Left forelimb (tissue), 1 donor: ENCODE data around the gene TMX4.
"Not testable (repeated sequence)": the region's sequence is repeated elsewhere in the genome, so short reads cannot be mapped to it uniquely, and the experiment has no call there.

Experiments
- DNase-seq: peaks from one replicate; pipeline ENCODE4 v3.0.0-alpha.2; 2018; ENCODE audit warnings: low spot score

The TMX4 gene

GRCh38 chr20:7967199-7967844, 52.2 kb downstream of the TMX4 start:
- no peak for DNase-seq

GRCh38 chr20:7966176-7966575, 53.4 kb downstream of the TMX4 start:
- DNase-seq: no peak

GRCh38 chr20:7959484-7959883, 60.1 kb downstream of the TMX4 start:
- no peak for DNase-seq

GRCh38 chr20:7956561-7956960, 63.0 kb downstream of the TMX4 start:
- not testable (repeated sequence) for DNase-seq

GRCh38 chr20:7950387-7950786, 69.2 kb downstream of the TMX4 start:
- no peak for DNase-seq

GRCh38 chr20:7943891-7944290, 75.7 kb downstream of the TMX4 start:
- DNase-seq: no peak

- no peak for DNase-seq
These were observed 79.2 kb downstream of the TMX4 start, which contains the start of gene HAO1 for GRCh38 chr20:7940341-7940740. Gene HAO1, minus strand, starts transcription at chr20:7940458. Its CDS starts 36 bp downstream, at chr20:7940422.

- DNase-seq: no peak
These were observed 79.9 kb downstream of the TMX4 start for GRCh38 chr20:7939663-7940062.

GRCh38 chr20:7938058-7938457, 81.5 kb downstream of the TMX4 start:
- no peak for DNase-seq

- DNase-seq: no peak
These were observed 82.2 kb downstream of the TMX4 start for GRCh38 chr20:7937328-7937727.

- no peak for DNase-seq
These were observed 84.5 kb downstream of the TMX4 start for GRCh38 chr20:7935027-7935551.

GRCh38 chr20:7933346-7933745, 86.2 kb downstream of the TMX4 start:
- no peak for DNase-seq

- DNase-seq: no peak
These were observed 89.2 kb downstream of the TMX4 start for GRCh38 chr20:7930343-7930742.
